Measurements from ENCODE around the gene OGFR. TPM values are rescaled to one million over a fixed set of nuclear protein-coding genes. Genes with fewer than 3 reads are reported as not detected.
A peak's percentile ranks its signal among the peaks of the same experiment; 100 is the strongest.

OGFR gene
- polyA plus RNA-seq, 1 donor (not counting 4 experiments of a cell fraction or from before 2014, with no cell fraction given), result 39.8 TPM

GRCh38 chr20:62823688-62824475 lies 19.2 kb downstream of the OGFR start:
- Histone ChIP-seq H3K27me3 (ENCODE audit: control insufficient read depth, extremely low read depth, insufficient read depth, low read length) (peaks cover 7% of the 10 kb centered on the region), H3K4me3 (ENCODE audit: control insufficient read depth in 2 of 3, extremely low read depth in 1 of 3, insufficient read depth in 2 of 3, low read depth in 1 of 3, low read length in 3 of 3) (no peak overlapping the region), H3K36me3 (ENCODE audit: control insufficient read depth in 2 of 2, extremely low read depth in 1 of 2, insufficient read depth in 2 of 2, low read length in 2 of 2) (no peaks in the 10 kb centered on the region), H3K4me1 (ENCODE audit: control insufficient read depth, extremely low read depth, insufficient read depth, low read length) (peaks cover 5% of the 10 kb centered on the region), H3K27ac (ENCODE audit: control insufficient read depth, insufficient read depth, low read length) (no peak overlapping the region), H4K20me1 (ENCODE audit: control insufficient read depth, extremely low read depth, insufficient read depth, low read length) (no peaks in the 10 kb centered on the region), H3K79me2 (ENCODE audit: control insufficient read depth, insufficient read depth, low read length) (no peaks in the 10 kb centered on the region), H3K9me1 (ENCODE audit: control insufficient read depth, extremely low read depth, insufficient read depth, low read length) (no peaks in the 10 kb centered on the region), H3K4me2 (ENCODE audit: control insufficient read depth, extremely low read depth, insufficient read depth, low read depth, low read length) (no peak overlapping the region), H3K9ac (ENCODE audit: control insufficient read depth, extremely low read depth, insufficient read depth, low read length) (no peak overlapping the region), H3K9me3 (ENCODE audit: control insufficient read depth, low read depth, low read length) (no peaks in the 10 kb centered on the region), H2AFZ (ENCODE audit: control insufficient read depth, low read length) (no peak overlapping the region)
- TF ChIP-seq CTCF (optimal IDR thresholded peaks at IDR 0.05 in 1 of 3, IDR thresholded peaks at IDR 0.05 in 1 of 3, conservative IDR thresholded peaks at IDR 0.05 in 1 of 3; ENCODE audit: extremely low read depth in 1 of 3, insufficient read depth in 2 of 3, low read length in 3 of 3) (no peak), EZH2 (IDR thresholded peaks at IDR 0.05; ENCODE audit: low read length) (no peak)
- dilution Hi-C loops (cut with MboI; ENCODE audit: extremely low pct_ligation_motif_present, low sequenced_read_pairs), result no loop called here
- no peak for DNase-seq (ENCODE audit: low read depth, low spot score)
- FAIRE-seq, result no peak

GRCh38 chr20:62824476-62825332 lies 20.1 kb downstream of the OGFR start:
- FAIRE-seq (no peak), DNase-seq (ENCODE audit: low read depth, low spot score) (no peak)
- Histone ChIP-seq H3K9me1 (ENCODE audit: control insufficient read depth, extremely low read depth, insufficient read depth, low read length) (no peaks in the 10 kb centered on the region), H3K36me3 (ENCODE audit: control insufficient read depth in 2 of 2, extremely low read depth in 1 of 2, insufficient read depth in 2 of 2, low read length in 2 of 2) (no peaks in the 10 kb centered on the region), H2AFZ (ENCODE audit: control insufficient read depth, low read length) (peak overlapping the region; percentile 16), H3K79me2 (ENCODE audit: control insufficient read depth, insufficient read depth, low read length) (no peaks in the 10 kb centered on the region), H3K27me3 (ENCODE audit: control insufficient read depth, extremely low read depth, insufficient read depth, low read length) (peaks cover 5% of the 10 kb centered on the region), H3K4me2 (ENCODE audit: control insufficient read depth, extremely low read depth, insufficient read depth, low read depth, low read length) (peak overlapping the region; percentile 58), H3K9ac (ENCODE audit: control insufficient read depth, extremely low read depth, insufficient read depth, low read length) (no peak overlapping the region), H3K4me3 (ENCODE audit: control insufficient read depth in 2 of 3, extremely low read depth in 1 of 3, insufficient read depth in 2 of 3, low read depth in 1 of 3, low read length in 3 of 3) (peak overlapping the region; percentile 20 to 49 (median 37)), H3K27ac (ENCODE audit: control insufficient read depth, insufficient read depth, low read length) (no peak overlapping the region), H3K4me1 (ENCODE audit: control insufficient read depth, extremely low read depth, insufficient read depth, low read length) (peaks cover 8% of the 10 kb centered on the region), H3K9me3 (ENCODE audit: control insufficient read depth, low read depth, low read length) (no peaks in the 10 kb centered on the region), H4K20me1 (ENCODE audit: control insufficient read depth, extremely low read depth, insufficient read depth, low read length) (no peaks in the 10 kb centered on the region)
- dilution Hi-C loops (cut with MboI; ENCODE audit: extremely low pct_ligation_motif_present, low sequenced_read_pairs), result no loop called here
- TF ChIP-seq CTCF (optimal IDR thresholded peaks at IDR 0.05 in 1 of 3, IDR thresholded peaks at IDR 0.05 in 1 of 3, conservative IDR thresholded peaks at IDR 0.05 in 1 of 3; ENCODE audit: extremely low read depth in 1 of 3, insufficient read depth in 2 of 3, low read length in 3 of 3), result no peak
- no peak for TF ChIP-seq EZH2 (IDR thresholded peaks at IDR 0.05; ENCODE audit: low read length)

All from keratinocyte (primary cell).